ENCODE measurements around the gene MCM6. TPM values are rescaled to one million over a fixed set of nuclear protein-coding genes. Genes with fewer than 3 reads are reported as not detected.

The MCM6 gene
- total RNA-seq, 1 donor from 2014 or later: 74.4 TPM

DNA sequence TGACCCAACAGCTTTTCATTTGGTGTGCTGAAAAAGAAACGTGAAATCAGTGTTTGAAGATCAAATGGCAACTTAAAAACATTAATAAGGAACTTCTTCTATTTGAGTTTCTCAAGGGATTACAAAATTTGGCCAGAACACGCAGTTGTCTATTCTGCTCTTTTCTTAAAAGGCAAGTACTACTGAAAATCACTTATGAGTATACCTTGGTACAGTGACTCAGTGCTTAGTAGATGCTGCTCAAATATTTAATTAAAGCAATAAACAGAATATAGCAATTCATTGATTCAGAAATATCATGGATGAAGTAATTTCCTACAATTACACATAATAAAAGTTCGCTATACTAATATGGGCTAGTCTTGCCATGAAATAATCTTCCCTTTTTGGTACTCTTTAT is 38.2 kb upstream of the MCM6 start:
- H3K79me2 ChIP-seq (ENCODE audit: low read depth): no peaks in the 10 kb centered on the region
- Mint-ChIP-seq H3K36me3 (peaks cover 11% of the 10 kb centered on the region), H3K27me3 (ENCODE audit: insufficient read depth, low read depth) (no peaks in the 10 kb centered on the region), H3K9me3 (no peaks in the 10 kb centered on the region), H3K4me1 (no peaks in the 10 kb centered on the region), H3K27ac (no peak overlapping the region), H3K4me3 (no peak overlapping the region)
- no peak overlapping the region for H2AFZ ChIP-seq (replicated peaks)
- H3F3A ChIP-seq (ENCODE audit: low read depth): peaks cover 26% of the 10 kb centered on the region
- H3K27ac ChIP-seq: no peak overlapping the region
- no peaks in the 10 kb centered on the region for H4K20me1 ChIP-seq (ENCODE audit: low read depth)
- no peak overlapping the region for H3K4me3 ChIP-seq
- no peak overlapping the region for H3K4me2 ChIP-seq
- H3K9ac ChIP-seq: no peak overlapping the region
- H3K4me1 ChIP-seq: no peaks in the 10 kb centered on the region
- H3K36me3 ChIP-seq: peaks cover 14% of the 10 kb centered on the region
- DNase-seq (ENCODE audit: low spot score): no peak
- no peaks in the 10 kb centered on the region for H3K9me3 ChIP-seq (ENCODE audit: low read depth)
- TF ChIP-seq EZH2phosphoT487 (IDR thresholded peaks at IDR 0.05): no peak
- TF ChIP-seq, protein P1, sequence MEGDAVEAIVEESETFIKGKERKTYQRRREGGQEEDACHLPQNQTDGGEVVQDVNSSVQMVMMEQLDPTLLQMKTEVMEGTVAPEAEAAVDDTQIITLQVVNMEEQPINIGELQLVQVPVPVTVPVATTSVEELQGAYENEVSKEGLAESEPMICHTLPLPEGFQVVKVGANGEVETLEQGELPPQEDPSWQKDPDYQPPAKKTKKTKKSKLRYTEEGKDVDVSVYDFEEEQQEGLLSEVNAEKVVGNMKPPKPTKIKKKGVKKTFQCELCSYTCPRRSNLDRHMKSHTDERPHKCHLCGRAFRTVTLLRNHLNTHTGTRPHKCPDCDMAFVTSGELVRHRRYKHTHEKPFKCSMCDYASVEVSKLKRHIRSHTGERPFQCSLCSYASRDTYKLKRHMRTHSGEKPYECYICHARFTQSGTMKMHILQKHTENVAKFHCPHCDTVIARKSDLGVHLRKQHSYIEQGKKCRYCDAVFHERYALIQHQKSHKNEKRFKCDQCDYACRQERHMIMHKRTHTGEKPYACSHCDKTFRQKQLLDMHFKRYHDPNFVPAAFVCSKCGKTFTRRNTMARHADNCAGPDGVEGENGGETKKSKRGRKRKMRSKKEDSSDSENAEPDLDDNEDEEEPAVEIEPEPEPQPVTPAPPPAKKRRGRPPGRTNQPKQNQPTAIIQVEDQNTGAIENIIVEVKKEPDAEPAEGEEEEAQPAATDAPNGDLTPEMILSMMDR (IDR thresholded peaks at IDR 0.05): no peak
- TF ChIP-seq EZH2 (IDR thresholded peaks at IDR 0.05): no peak
- H3K27me3 ChIP-seq: no peaks in the 10 kb centered on the region

DNA sequence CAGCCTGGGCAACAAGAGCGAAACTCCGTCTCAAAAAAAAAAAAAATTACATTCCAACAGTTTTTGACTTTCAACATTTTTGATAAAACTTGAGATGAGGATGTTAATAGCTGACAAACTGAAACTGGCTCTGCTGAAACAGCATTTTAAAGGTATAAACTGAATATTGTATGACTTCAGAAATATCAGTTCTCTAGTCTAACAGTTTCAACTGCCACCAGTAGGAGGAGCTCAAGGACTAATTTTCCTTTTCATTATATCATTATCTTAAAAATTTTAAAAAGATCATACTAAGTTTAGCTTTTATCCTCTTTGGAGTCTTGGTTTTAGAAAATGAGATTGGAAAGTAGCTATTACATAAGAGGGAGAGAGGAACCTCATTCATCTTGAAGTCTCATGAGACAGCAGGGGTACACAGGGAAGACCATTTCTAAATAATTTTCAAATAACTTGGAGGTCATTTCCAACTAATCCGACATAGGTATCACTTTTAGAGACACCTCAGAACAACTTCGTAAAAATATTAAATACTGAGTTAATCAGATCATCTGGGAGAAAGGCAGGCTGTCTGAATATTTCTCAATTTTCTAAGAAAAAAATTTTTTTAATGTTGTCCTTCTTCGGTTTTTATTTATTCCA is 37.6 kb upstream of the MCM6 start:
- Histone ChIP-seq H3K27me3 (no peaks in the 10 kb centered on the region), H4K20me1 (ENCODE audit: low read depth) (no peaks in the 10 kb centered on the region), H3K9me3 (ENCODE audit: low read depth) (no peaks in the 10 kb centered on the region), H3K9ac (no peak overlapping the region), H3K27ac (no peak overlapping the region), H3K36me3 (peaks cover 16% of the 10 kb centered on the region), H3K4me3 (no peak overlapping the region), H3F3A (ENCODE audit: low read depth) (peaks cover 26% of the 10 kb centered on the region), H3K79me2 (ENCODE audit: low read depth) (no peaks in the 10 kb centered on the region), H3K4me2 (no peak overlapping the region), H3K4me1 (no peaks in the 10 kb centered on the region), H2AFZ (replicated peaks) (no peak overlapping the region)
- H3K4me3 Mint-ChIP-seq: no peak overlapping the region
- TF ChIP-seq EZH2 (IDR thresholded peaks at IDR 0.05): no peak
- TF ChIP-seq, protein P1 (IDR thresholded peaks at IDR 0.05): peak; percentile 90
- DNase-seq (ENCODE audit: low spot score): peak; percentile 51
- H3K27ac Mint-ChIP-seq: no peak overlapping the region
- H3K4me1 Mint-ChIP-seq: no peaks in the 10 kb centered on the region
- H3K9me3 Mint-ChIP-seq: no peaks in the 10 kb centered on the region
- no peaks in the 10 kb centered on the region for H3K27me3 Mint-ChIP-seq (ENCODE audit: insufficient read depth, low read depth)
- H3K36me3 Mint-ChIP-seq: peaks cover 12% of the 10 kb centered on the region

DNA sequence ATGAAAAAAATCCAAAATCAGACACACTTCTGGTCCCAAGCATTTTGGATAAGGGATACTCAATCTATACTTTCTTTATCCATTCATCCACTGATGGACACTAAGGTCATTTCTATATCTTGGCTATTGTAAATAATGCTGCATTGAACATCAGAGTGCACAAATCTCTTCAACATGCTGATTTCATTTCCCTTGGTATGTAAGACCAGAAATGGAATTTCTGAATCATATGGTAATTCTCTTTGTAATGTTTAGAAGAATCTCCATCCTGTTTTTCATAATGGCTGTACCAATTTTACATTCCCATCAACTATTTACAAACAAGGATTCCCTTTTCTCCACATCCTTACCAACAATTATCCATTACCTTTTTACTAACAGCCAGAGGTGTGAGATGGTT is 33.7 kb upstream of the MCM6 start:
- no peaks in the 10 kb centered on the region for H3K79me2 ChIP-seq (ENCODE audit: low read depth)
- no peaks in the 10 kb centered on the region for H3K9me3 ChIP-seq (ENCODE audit: low read depth)
- Mint-ChIP-seq H3K27ac (no peak overlapping the region), H3K4me3 (no peak overlapping the region), H3K9me3 (no peaks in the 10 kb centered on the region), H3K27me3 (ENCODE audit: insufficient read depth, low read depth) (peaks cover 2% of the 10 kb centered on the region), H3K36me3 (peaks cover 23% of the 10 kb centered on the region), H3K4me1 (no peaks in the 10 kb centered on the region)
- peaks cover 31% of the 10 kb centered on the region for H3K36me3 ChIP-seq
- H3K4me1 ChIP-seq: no peaks in the 10 kb centered on the region
- H2AFZ ChIP-seq (replicated peaks): no peak overlapping the region
- no peaks in the 10 kb centered on the region for H3K27me3 ChIP-seq
- H3K4me3 ChIP-seq: no peak overlapping the region
- no peak overlapping the region for H3K4me2 ChIP-seq
- DNase-seq (ENCODE audit: low spot score): no peak
- H4K20me1 ChIP-seq (ENCODE audit: low read depth): no peaks in the 10 kb centered on the region
- H3K27ac ChIP-seq: no peak overlapping the region
- no peak overlapping the region for H3K9ac ChIP-seq
- TF ChIP-seq EZH2phosphoT487 (IDR thresholded peaks at IDR 0.05) (no peak), EZH2 (IDR thresholded peaks at IDR 0.05) (no peak)
- TF ChIP-seq, protein P1 (IDR thresholded peaks at IDR 0.05): no peak
- H3F3A ChIP-seq (ENCODE audit: low read depth): peaks cover 25% of the 10 kb centered on the region

All from neural progenitor cell (in vitro differentiated cells).